ENCODE results near the gene MAST1. TPM values are rescaled to one million over a fixed set of nuclear protein-coding genes. Genes with fewer than 3 reads are reported as not detected.

MAST1 gene
- total and polyA plus RNA-seq, 3 donors from 2014 or later, result 8.5 to 11.7 (median 9.0) TPM

DNA sequence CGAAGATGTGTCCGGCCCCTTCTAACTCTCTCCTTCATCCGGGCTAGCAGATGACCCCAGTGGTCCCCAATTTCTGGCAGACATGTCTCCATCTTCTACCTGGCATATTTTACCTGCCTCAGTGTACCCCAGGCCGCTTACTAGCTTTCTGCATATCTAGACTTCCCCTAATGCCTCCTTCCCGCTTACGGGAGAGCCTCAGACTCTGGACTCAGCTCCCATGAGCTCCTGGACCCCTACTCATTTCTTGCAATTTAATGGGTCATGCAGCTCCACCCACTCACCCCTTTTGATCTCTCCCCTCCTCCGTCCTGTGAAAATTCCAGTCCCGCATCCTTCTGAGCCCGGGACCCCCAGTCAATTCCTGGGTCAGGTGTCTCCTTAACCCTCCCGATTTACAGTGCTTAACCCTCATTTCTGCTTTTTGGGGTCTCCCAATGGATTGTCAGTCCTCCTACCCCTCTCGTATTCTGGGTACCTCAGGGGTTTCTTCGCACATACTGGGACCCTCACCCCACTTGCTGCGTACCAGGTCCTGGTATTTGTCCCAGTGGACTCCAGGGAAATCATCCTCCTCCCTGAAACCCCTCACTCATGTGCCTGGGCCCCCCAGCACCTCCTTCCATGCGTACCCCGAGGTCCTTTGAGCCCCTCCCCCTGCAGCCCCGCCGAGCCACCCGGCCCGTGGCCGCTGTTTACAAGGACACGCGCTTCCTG is 47.5 kb upstream of the MAST1 start:
- Histone ChIP-seq H3K4me3 (peak overlapping the region; percentile 60 to 88), H3K36me3 (ENCODE audit: low read depth, missing control alignments) (no peaks in the 10 kb centered on the region), H3K9me3 (no peaks in the 10 kb centered on the region), H3K27me3 (no peaks in the 10 kb centered on the region), H3K27ac (peak overlapping the region; percentile 93 to 98), H3K4me1 (peaks cover 45% of the 10 kb centered on the region)
- intact Hi-C loops (cut with DNase I; ENCODE audit: low total_unique reads), result loop anchor here (10.0 kb wide), 1 partner anchor 56 kb away; the partner anchor contains the start of genes GET3 and TRIR
- 1% methylated on average over 15 to 22 of the region's 22 CpGs for WGBS, 2 donors
- TF ChIP-seq, protein P1, sequence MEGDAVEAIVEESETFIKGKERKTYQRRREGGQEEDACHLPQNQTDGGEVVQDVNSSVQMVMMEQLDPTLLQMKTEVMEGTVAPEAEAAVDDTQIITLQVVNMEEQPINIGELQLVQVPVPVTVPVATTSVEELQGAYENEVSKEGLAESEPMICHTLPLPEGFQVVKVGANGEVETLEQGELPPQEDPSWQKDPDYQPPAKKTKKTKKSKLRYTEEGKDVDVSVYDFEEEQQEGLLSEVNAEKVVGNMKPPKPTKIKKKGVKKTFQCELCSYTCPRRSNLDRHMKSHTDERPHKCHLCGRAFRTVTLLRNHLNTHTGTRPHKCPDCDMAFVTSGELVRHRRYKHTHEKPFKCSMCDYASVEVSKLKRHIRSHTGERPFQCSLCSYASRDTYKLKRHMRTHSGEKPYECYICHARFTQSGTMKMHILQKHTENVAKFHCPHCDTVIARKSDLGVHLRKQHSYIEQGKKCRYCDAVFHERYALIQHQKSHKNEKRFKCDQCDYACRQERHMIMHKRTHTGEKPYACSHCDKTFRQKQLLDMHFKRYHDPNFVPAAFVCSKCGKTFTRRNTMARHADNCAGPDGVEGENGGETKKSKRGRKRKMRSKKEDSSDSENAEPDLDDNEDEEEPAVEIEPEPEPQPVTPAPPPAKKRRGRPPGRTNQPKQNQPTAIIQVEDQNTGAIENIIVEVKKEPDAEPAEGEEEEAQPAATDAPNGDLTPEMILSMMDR (IDR thresholded peaks at IDR 0.05), result no peak
- no peak for TF ChIP-seq POLR2A (IDR thresholded peaks at IDR 0.05)
- no peak for DNase-seq

DNA sequence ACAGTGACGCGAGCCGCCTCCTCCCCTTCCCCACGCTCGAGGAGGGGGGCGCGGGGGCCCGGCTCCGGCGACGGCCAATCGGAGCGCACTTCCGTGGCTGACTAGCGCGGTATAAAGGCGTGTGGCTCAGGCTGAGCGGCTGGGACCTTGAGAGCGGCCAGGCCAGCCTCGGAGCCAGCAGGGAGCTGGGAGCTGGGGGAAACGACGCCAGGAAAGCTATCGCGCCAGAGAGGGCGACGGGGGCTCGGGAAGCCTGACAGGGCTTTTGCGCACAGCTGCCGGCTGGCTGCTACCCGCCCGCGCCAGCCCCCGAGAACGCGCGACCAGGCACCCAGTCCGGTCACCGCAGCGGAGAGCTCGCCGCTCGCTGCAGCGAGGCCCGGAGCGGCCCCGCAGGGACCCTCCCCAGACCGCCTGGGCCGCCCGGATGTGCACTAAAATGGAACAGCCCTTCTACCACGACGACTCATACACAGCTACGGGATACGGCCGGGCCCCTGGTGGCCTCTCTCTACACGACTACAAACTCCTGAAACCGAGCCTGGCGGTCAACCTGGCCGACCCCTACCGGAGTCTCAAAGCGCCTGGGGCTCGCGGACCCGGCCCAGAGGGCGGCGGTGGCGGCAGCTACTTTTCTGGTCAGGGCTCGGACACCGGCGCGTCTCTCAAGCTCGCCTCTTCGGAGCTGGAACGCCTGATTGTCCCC is 46.8 kb upstream of the MAST1 start, which contains the start of gene JUNB:
Gene JUNB, plus strand, starts transcription at position 142 of the 706 bp plus-strand sequence. Its CDS starts 286 bp downstream, at position 428.
- Histone ChIP-seq H3K9me3 (no peaks in the 10 kb centered on the region), H3K36me3 (ENCODE audit: low read depth, missing control alignments) (no peaks in the 10 kb centered on the region), H3K4me1 (peaks cover 43% of the 10 kb centered on the region), H3K27me3 (no peaks in the 10 kb centered on the region), H3K4me3 (peak within 1 kb of the TSS; percentile 75 to 88), H3K27ac (peak within 1 kb of the TSS; percentile 93 to 98)
- TF ChIP-seq, protein P1 (IDR thresholded peaks at IDR 0.05), result peak in 1 of 3 experiments; percentile 9
- TF ChIP-seq POLR2A (IDR thresholded peaks at IDR 0.05), result peak; percentile 100
- intact Hi-C loops (cut with DNase I; ENCODE audit: low total_unique reads), result loop anchor here (10.0 kb wide), 1 partner anchor 57 kb away; the partner anchor contains the start of genes GET3 and TRIR
- DNase-seq, result peak; percentile 96
- WGBS, 2 donors, result 0% methylated on average over 39 of the region's 73 CpGs; no CpG with 5 or more reads in 1 of the 2 donors

DNA sequence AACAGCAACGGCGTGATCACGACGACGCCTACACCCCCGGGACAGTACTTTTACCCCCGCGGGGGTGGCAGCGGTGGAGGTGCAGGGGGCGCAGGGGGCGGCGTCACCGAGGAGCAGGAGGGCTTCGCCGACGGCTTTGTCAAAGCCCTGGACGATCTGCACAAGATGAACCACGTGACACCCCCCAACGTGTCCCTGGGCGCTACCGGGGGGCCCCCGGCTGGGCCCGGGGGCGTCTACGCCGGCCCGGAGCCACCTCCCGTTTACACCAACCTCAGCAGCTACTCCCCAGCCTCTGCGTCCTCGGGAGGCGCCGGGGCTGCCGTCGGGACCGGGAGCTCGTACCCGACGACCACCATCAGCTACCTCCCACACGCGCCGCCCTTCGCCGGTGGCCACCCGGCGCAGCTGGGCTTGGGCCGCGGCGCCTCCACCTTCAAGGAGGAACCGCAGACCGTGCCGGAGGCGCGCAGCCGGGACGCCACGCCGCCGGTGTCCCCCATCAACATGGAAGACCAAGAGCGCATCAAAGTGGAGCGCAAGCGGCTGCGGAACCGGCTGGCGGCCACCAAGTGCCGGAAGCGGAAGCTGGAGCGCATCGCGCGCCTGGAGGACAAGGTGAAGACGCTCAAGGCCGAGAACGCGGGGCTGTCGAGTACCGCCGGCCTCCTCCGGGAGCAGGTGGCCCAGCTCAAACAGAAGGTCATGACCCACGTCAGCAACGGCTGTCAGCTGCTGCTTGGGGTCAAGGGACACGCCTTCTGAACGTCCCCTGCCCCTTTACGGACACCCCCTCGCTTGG is 46.1 kb upstream of the MAST1 start:
- Histone ChIP-seq H3K4me3 (peak overlapping the region; percentile 75 to 88), H3K27me3 (no peaks in the 10 kb centered on the region), H3K4me1 (peaks cover 36% of the 10 kb centered on the region), H3K36me3 (ENCODE audit: low read depth, missing control alignments) (no peaks in the 10 kb centered on the region), H3K9me3 (no peaks in the 10 kb centered on the region), H3K27ac (peak overlapping the region; percentile 93 to 98)
- DNase-seq, result peak; percentile 73
- intact Hi-C loops (cut with DNase I; ENCODE audit: low total_unique reads), result loop anchor here (10.0 kb wide), 1 partner anchor 57 kb away; the partner anchor contains the start of genes GET3 and TRIR
- TF ChIP-seq, protein P1 (IDR thresholded peaks at IDR 0.05), result no peak
- TF ChIP-seq POLR2A (IDR thresholded peaks at IDR 0.05), result no peak
- WGBS, 2 donors, result 1% methylated on average over 15 to 81 of the region's 84 CpGs

DNA sequence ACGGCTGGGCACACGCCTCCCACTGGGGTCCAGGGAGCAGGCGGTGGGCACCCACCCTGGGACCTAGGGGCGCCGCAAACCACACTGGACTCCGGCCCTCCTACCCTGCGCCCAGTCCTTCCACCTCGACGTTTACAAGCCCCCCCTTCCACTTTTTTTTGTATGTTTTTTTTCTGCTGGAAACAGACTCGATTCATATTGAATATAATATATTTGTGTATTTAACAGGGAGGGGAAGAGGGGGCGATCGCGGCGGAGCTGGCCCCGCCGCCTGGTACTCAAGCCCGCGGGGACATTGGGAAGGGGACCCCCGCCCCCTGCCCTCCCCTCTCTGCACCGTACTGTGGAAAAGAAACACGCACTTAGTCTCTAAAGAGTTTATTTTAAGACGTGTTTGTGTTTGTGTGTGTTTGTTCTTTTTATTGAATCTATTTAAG is 45.4 kb upstream of the MAST1 start:
- peaks cover 31% of the 10 kb centered on the region for H3K4me1 ChIP-seq
- H3K9me3 ChIP-seq, result no peaks in the 10 kb centered on the region
- H3K36me3 ChIP-seq (ENCODE audit: low read depth, missing control alignments), result no peaks in the 10 kb centered on the region
- intact Hi-C loops (cut with DNase I; ENCODE audit: low total_unique reads), result loop anchor here (10.0 kb wide), 1 partner anchor 58 kb away; the partner anchor contains the start of genes GET3 and TRIR
- peak overlapping the region; percentile 75 to 88 for H3K4me3 ChIP-seq
- WGBS, 2 donors, result 0% methylated on average over 21 to 22 of the region's 22 CpGs
- DNase-seq, result no peak
- H3K27ac ChIP-seq, result peak overlapping the region; percentile 93 to 98
- no peaks in the 10 kb centered on the region for H3K27me3 ChIP-seq
- TF ChIP-seq, protein P1 (IDR thresholded peaks at IDR 0.05), result no peak
- TF ChIP-seq POLR2A (IDR thresholded peaks at IDR 0.05), result no peak

Measured in testis (tissue), 3 donors.